Neutrophil (primary cell): ENCODE measurements around the gene GRM5.
"Not testable (repeated sequence)": the region's sequence is repeated elsewhere in the genome, so short reads cannot be mapped to it uniquely, and the experiment has no call there.

ENCODE experiments used
- H3K27ac ChIP-seq: fragments of 200-600 bp; sonication (generic); 2 replicates; pipeline ENCODE4 v1.5.1; 2016; ENCODE audit warnings: mild to moderate bottlenecking, moderate library complexity
- H3K27me3 ChIP-seq: fragments of 200-600 bp; sonication (generic); 2 replicates; pipeline ENCODE4 v1.6.0; 2016; ENCODE audit warnings: mild to moderate bottlenecking
- H3K36me3 ChIP-seq: fragments of 200-600 bp; sonication (generic); 2 replicates; pipeline ENCODE4 v1.5.1; 2017
- H3K4me1 ChIP-seq, 2 experiments: fragments of 200-600 bp in 1 of 2; sonication (generic) in 1 of 2; 1 replicate in 1 of 2; 2 replicates in 1 of 2; pipeline versions ENCODE4 v1.5.1 to v1.6.1; 2013 to 2016; ENCODE audit warnings: low read depth in 1 of 2, low read length in 1 of 2, mild to moderate bottlenecking in 1 of 2, moderate library complexity in 1 of 2; ENCODE audit not compliant: control insufficient read depth in 1 of 2, insufficient read depth in 1 of 2
- H3K4me3 ChIP-seq, 2 experiments: fragments of 200-600 bp in 1 of 2; sonication (generic) in 1 of 2; 1 replicate in 1 of 2; 2 replicates in 1 of 2; pipeline ENCODE4 v1.5.1; 2013 to 2016; ENCODE audit warnings: low read depth in 1 of 2, low read length in 1 of 2, mild to moderate bottlenecking in 1 of 2, moderate library complexity in 1 of 2
- H3K9me3 ChIP-seq: fragments of 200-600 bp; sonication (generic); 2 replicates; pipeline ENCODE4 v1.5.1; 2016
- TF ChIP-seq, protein P1 (sequence below): fragments of 200-600 bp; sonication (generic); IDR thresholded peaks from 2 replicates; pipeline ENCODE4 v1.5.1; 2016; ENCODE audit warnings: antibody characterized with exemption

GRM5 gene

DNA sequence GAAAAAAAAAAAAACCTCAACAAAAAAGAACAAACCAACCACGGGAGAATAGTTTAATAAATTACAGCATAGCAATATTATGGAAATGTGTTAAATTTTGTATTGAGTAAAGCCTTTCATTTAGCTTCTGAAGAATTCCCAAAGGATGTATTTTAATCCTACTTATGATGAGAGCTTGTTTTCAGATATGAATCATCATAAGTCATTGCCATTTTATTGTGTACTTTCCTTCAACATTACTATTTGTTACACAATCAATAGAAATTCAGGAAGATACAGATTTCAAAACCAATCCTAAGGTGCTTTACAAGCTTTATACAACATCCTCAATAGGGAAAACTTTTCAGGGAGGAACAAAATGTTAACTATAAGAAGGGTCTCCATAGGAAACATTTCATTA lies 527.7 kb downstream of the GRM5 start:
- no peak overlapping the region for H3K27ac ChIP-seq
- H3K4me1 ChIP-seq: peaks cover 13 to 25% of the 10 kb centered on the region in 2 experiments
- H3K9me3 ChIP-seq: no peaks in the 10 kb centered on the region
- H3K36me3 ChIP-seq: no peaks in the 10 kb centered on the region
- H3K27me3 ChIP-seq: no peaks in the 10 kb centered on the region
- TF ChIP-seq, protein P1, sequence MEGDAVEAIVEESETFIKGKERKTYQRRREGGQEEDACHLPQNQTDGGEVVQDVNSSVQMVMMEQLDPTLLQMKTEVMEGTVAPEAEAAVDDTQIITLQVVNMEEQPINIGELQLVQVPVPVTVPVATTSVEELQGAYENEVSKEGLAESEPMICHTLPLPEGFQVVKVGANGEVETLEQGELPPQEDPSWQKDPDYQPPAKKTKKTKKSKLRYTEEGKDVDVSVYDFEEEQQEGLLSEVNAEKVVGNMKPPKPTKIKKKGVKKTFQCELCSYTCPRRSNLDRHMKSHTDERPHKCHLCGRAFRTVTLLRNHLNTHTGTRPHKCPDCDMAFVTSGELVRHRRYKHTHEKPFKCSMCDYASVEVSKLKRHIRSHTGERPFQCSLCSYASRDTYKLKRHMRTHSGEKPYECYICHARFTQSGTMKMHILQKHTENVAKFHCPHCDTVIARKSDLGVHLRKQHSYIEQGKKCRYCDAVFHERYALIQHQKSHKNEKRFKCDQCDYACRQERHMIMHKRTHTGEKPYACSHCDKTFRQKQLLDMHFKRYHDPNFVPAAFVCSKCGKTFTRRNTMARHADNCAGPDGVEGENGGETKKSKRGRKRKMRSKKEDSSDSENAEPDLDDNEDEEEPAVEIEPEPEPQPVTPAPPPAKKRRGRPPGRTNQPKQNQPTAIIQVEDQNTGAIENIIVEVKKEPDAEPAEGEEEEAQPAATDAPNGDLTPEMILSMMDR: no peak
- H3K4me3 ChIP-seq: no peak overlapping the region

DNA sequence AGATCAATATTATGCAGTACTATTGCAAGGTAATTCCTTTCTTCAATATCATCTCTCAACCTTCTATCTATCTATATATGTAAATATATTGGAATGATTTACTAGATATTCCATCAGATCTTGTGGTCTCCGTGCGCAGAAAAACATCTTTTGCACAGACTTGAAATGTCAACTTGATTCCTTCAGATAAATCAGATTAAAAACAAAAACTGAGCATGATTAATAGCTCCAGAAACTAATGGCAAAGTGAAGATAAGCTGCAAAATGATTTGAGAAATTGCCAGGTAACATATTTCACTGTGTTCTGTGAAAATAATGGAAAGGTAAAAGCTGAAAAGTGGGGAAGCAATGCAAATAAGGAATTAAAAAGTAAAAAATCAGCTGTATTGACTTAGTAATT lies 528.2 kb downstream of the GRM5 start:
- TF ChIP-seq, protein P1: no peak
- no peaks in the 10 kb centered on the region for H3K9me3 ChIP-seq
- H3K4me3 ChIP-seq: no peak overlapping the region
- H3K4me1 ChIP-seq: peaks cover 13 to 25% of the 10 kb centered on the region in 2 experiments
- H3K36me3 ChIP-seq: no peaks in the 10 kb centered on the region
- H3K27me3 ChIP-seq: no peaks in the 10 kb centered on the region
- no peak overlapping the region for H3K27ac ChIP-seq

DNA sequence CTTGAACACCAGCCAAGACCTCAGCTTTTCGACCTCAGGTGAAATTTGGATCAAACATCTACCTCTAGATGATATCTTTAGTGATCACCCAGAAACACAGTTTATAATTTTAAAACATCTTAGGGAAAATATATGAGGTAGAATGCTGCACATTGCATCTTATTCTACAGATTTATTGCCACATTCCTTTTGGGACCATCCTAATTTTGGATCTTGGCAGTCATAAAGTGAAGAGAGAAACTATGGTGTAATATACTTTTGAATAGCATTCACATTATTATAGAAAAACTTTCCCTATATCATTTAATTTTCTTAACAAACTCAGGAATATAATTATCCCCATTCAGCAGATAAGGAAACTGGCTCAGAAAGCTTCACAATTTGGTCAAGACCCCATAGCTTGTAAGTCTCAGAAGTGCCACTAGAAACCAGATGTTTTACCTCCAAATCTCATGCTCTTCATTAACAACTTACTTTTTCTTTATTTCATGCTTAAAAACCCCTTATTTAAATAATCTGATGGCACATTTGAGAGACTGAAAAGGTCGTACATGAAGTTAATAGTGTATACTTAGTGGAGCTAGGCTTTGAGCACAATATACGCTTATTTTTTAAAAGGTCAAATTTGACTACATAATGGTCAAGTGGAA lies 529.0 kb downstream of the GRM5 start:
- TF ChIP-seq, protein P1: no peak
- no peak overlapping the region for H3K4me3 ChIP-seq
- H3K36me3 ChIP-seq: no peaks in the 10 kb centered on the region
- no peaks in the 10 kb centered on the region for H3K9me3 ChIP-seq
- peaks cover 12 to 25% of the 10 kb centered on the region in 2 experiments for H3K4me1 ChIP-seq
- no peak overlapping the region for H3K27ac ChIP-seq
- H3K27me3 ChIP-seq: no peaks in the 10 kb centered on the region

DNA sequence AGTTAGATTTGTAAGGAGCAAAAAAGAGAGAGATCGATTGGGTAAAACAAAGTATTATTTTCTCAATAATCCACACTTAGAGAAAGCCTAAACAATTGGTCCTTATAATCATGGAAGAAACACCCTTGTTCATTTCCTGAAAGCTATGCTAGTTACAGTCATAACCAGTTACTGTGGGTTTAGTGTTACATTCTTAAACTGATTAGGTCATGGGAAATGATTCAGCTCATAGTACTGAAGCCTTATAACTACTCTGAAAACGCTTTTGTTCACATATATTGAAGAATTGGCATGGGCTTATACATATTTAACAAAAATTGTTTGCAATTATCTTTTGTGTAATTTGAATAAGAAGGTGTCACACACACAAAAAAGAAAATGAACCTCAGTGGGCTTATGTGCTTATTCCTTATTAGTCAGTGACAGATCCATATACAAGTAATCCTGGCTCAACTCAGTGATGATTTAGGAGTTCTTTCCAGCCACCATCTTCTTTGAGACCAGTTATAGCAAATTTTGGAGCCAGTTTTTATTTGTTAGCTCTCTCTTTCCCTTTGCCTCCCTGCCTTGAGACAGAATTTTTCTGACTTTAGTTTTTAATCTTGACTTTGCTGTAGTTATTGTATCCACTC lies 529.8 kb downstream of the GRM5 start:
- no peak overlapping the region for H3K4me3 ChIP-seq
- H3K4me1 ChIP-seq: peaks cover 6 to 20% of the 10 kb centered on the region in 2 experiments
- H3K36me3 ChIP-seq: no peaks in the 10 kb centered on the region
- no peak overlapping the region for H3K27ac ChIP-seq
- TF ChIP-seq, protein P1: no peak
- H3K27me3 ChIP-seq: no peaks in the 10 kb centered on the region
- no peaks in the 10 kb centered on the region for H3K9me3 ChIP-seq

DNA sequence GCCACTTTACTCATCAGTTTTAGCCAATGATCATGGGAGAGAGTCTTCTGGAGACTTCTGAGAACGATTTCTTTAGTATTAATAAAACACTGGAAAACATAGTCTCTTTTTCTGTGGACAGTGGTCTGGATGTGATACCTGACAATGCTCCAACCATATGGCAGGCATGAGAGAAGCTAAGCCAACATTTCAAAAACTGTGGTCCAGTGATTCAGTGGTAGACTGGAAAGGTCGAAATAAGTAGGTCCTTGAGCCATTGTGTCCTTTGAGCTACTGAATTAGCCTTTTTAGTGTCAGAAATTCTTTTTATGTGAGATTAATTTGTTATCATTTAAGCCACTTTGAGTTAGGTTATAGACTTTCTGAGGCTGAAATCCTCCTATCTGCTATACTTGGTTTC lies 530.5 kb downstream of the GRM5 start:
- H3K27me3 ChIP-seq: no peaks in the 10 kb centered on the region
- H3K9me3 ChIP-seq: no peaks in the 10 kb centered on the region
- no peak overlapping the region for H3K27ac ChIP-seq

DNA sequence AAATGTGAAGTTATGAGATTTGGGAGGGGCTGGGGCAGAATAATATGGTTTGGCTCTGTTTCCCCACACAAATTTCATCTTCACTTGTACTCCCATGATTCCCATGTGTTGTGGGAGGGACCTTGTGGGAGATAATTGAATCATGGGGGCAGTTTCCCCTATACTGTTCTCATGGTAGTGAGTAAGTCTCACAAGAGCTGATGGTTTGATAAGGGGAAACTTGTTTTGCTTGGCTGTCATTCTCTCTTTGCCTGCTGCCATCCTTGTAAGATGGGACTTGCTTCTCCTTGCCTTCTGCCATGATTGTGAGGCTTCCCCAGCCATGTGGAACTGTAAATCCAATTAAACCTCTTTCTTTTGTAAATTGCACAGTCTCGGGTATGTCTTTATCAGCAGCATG lies 531.1 kb downstream of the GRM5 start:
- H3K4me3 ChIP-seq, H3K9me3 ChIP-seq, H3K36me3 ChIP-seq, H3K27ac ChIP-seq, H3K27me3 ChIP-seq: not testable (repeated sequence)
- H3K4me1 ChIP-seq: peaks cover 6 to 11% of the 10 kb centered on the region in 2 experiments

More for the DNA sequence above, 530.5 kb downstream of the GRM5 start:
- Histone ChIP-seq H3K36me3 (no peaks in the 10 kb centered on the region), H3K4me1 (peaks cover 6 to 14% of the 10 kb centered on the region in 2 experiments), H3K4me3 (no peak overlapping the region)
- TF ChIP-seq, protein P1: no peak
